GM21381 (cell line): ENCODE measurements around the gene EIF5A.

Experiments
- ATAC-seq: cut with Tn5 transposase; IDR thresholded peaks from one replicate; pipeline ENCODE4 v1.9.1; 2021; ENCODE audit warnings: mild to moderate bottlenecking, moderate library complexity; ENCODE audit not compliant: unreplicated experiment

Gene EIF5A

GRCh38 chr17:7306911-7307685, at the start of gene EIF5A:
Gene EIF5A (plus strand): TSS chr17:7307628. CDS start chr17:7309636, 2,008 bp downstream.
- peak; percentile 57 for ATAC-seq

- no peak for ATAC-seq
Measured at GRCh38 chr17:7258731-7259554, 48.5 kb upstream of the EIF5A start.

- no peak for ATAC-seq
Measured at GRCh38 chr17:7259555-7259889, 47.9 kb upstream of the EIF5A start.

- no peak for ATAC-seq
Measured at GRCh38 chr17:7260151-7260550, 47.3 kb upstream of the EIF5A start.

- ATAC-seq: no peak
Measured at GRCh38 chr17:7260651-7261378, 46.6 kb upstream of the EIF5A start.

GRCh38 chr17:7261379-7262191, 45.8 kb upstream of the EIF5A start:
- no peak for ATAC-seq

- ATAC-seq: no peak
Measured at GRCh38 chr17:7262192-7262934, 45.1 kb upstream of the EIF5A start, which contains the start of gene CLDN7. Gene CLDN7 (minus strand): TSS chr17:7262478. CDS start chr17:7262043, 435 bp downstream.

GRCh38 chr17:7262935-7263800, 44.3 kb upstream of the EIF5A start:
- no peak for ATAC-seq

GRCh38 chr17:7263801-7264078, 43.7 kb upstream of the EIF5A start:
- ATAC-seq: no peak

- no peak for ATAC-seq
Measured at GRCh38 chr17:7266784-7267183, 40.6 kb upstream of the EIF5A start.

GRCh38 chr17:7279448-7279847, 28.0 kb upstream of the EIF5A start:
- ATAC-seq: no peak

GRCh38 chr17:7280519-7281073, 26.8 kb upstream of the EIF5A start:
- peak; percentile 40 for ATAC-seq

- ATAC-seq: peak; percentile 63
Measured at GRCh38 chr17:7281074-7281952, 26.1 kb upstream of the EIF5A start, which contains the start of gene SLC2A4. Gene SLC2A4 (plus strand): TSS chr17:7281718. CDS start chr17:7281935, 217 bp downstream.

GRCh38 chr17:7281953-7282751, 25.3 kb upstream of the EIF5A start:
- no peak for ATAC-seq

GRCh38 chr17:7282752-7283321, 24.6 kb upstream of the EIF5A start:
- ATAC-seq: no peak

GRCh38 chr17:7283471-7284216, 23.8 kb upstream of the EIF5A start:
- ATAC-seq: no peak
